Smooth muscle cell (in vitro differentiated cells): ENCODE results near the gene TIAM1. TPM values are rescaled to one million over a fixed set of nuclear protein-coding genes. Genes with fewer than 3 reads are reported as not detected.

Source experiments
- DNase-seq: peaks from one replicate; lab custom pipeline; 2025; ENCODE audit not compliant: unreplicated experiment; lab: John Stamatoyannopoulos, UW
- H2AFZ ChIP-seq: fragments of 200-600 bp; sonication (generic); 2 replicates; pipeline ENCODE4 v1.6.0; 2016; ENCODE audit warnings: antibody characterized with exemption, low read depth, mild to moderate bottlenecking
- H3F3A ChIP-seq: fragments of 200-600 bp; sonication (generic); 2 replicates; pipeline ENCODE4 v1.6.0; 2017; ENCODE audit warnings: antibody characterized with exemption, low read depth
- H3K27ac ChIP-seq: fragments of 200-600 bp; sonication (generic); 2 replicates; pipeline ENCODE4 v1.5.1; 2016; ENCODE audit warnings: low read depth, mild to moderate bottlenecking
- H3K27me3 ChIP-seq: fragments of 200-600 bp; sonication (generic); 2 replicates; pipeline ENCODE4 v1.6.1; 2016; ENCODE audit warnings: low read depth, mild to moderate bottlenecking
- H3K36me3 ChIP-seq: fragments of 200-600 bp; sonication (generic); 2 replicates; pipeline ENCODE4 v1.5.1; 2016; ENCODE audit warnings: low read depth
- H3K4me1 ChIP-seq: fragments of 200-600 bp; sonication (generic); 2 replicates; pipeline ENCODE4 v1.5.1; 2016; ENCODE audit warnings: low read depth
- H3K4me2 ChIP-seq: fragments of 200-600 bp; sonication (generic); 2 replicates; pipeline ENCODE4 v1.6.0; 2016; ENCODE audit warnings: mild to moderate bottlenecking
- H3K4me3 ChIP-seq: fragments of 200-600 bp; sonication (generic); 2 replicates; pipeline ENCODE4 v1.5.1; 2016; ENCODE audit warnings: mild to moderate bottlenecking
- H3K79me2 ChIP-seq: fragments of 200-600 bp; sonication (generic); 2 replicates; pipeline ENCODE4 v1.6.0; 2016; ENCODE audit warnings: low read depth, mild to moderate bottlenecking
- H3K9ac ChIP-seq: fragments of 200-600 bp; sonication (generic); 2 replicates; pipeline ENCODE4 v1.6.0; 2016; ENCODE audit warnings: low read depth
- H3K9me3 ChIP-seq: fragments of 200-600 bp; sonication (generic); replicated peaks from 2 replicates; pipeline ENCODE4 v1.5.1; 2016; ENCODE audit warnings: low read depth
- H4K20me1 ChIP-seq: fragments of 200-600 bp; sonication (generic); 2 replicates; pipeline ENCODE4 v1.6.0; 2016; ENCODE audit warnings: low read depth
- CTCF ChIP-seq: fragments of 200-600 bp; sonication (generic); IDR thresholded peaks from 2 replicates; pipeline ENCODE4 v1.5.1; 2017; ENCODE audit warnings: borderline replicate concordance, mild to moderate bottlenecking, antibody characterized with exemption; ENCODE audit not compliant: insufficient read depth, poor library complexity, severe bottlenecking
- WGBS: methylation state at CpG from one replicate; pipeline ENCODE4 v1.1.7; 2016; ENCODE audit warnings: low lambda C conversion rate; 5-methylcytosine and 5-hydroxymethylcytosine counted together
- polyA plus RNA-seq: library from polyadenylated mRNA; unstranded; fragments of >200 nt; fragmentation: Nextera tagmentation; extraction: Ambion mirVana; gene quantifications from 2 replicates; pipeline ENCODE4 v1.2.1, GENCODE V29; 2016
- total RNA-seq: library from RNA; depleted of rRNA; stranded (reverse); fragments of >200 nt; gene quantifications from 2 replicates; pipeline ENCODE4 v1.2.3, GENCODE V29; 2014

Gene TIAM1
- total and polyA plus RNA-seq, 2 experiments from 2014 or later = 3.2 to 12.9 TPM

DNA sequence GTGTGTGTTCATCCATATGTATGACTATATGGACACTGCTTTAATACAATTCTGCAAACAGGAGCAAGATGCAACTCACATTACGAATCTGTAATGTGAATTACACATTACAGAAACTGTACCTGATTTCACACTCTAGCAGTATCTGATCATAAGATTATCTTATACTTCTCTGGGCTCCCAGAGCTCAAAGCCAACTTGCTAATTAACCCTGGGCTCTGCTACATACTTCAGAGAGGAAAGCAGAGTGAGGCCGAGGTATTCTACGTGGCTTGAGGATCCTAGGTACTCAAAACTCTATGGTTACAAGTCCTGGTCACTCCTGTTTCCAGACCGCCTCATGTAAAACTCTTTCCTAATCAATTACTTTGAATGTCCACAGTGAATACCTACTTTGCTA, 156.6 kb downstream of the TIAM1 start:
- Histone ChIP-seq H3K36me3 (no peaks in the 10 kb centered on the region), H3K27ac (no peak overlapping the region), H2AFZ (no peak overlapping the region), H3K79me2 (no peaks in the 10 kb centered on the region), H3K9ac (no peak overlapping the region), H4K20me1 (no peaks in the 10 kb centered on the region), H3K4me2 (no peak overlapping the region), H3K27me3 (no peaks in the 10 kb centered on the region), H3F3A (no peaks in the 10 kb centered on the region), H3K9me3 (no peaks in the 10 kb centered on the region), H3K4me1 (no peaks in the 10 kb centered on the region), H3K4me3 (no peak overlapping the region)
- no peak for DNase-seq
- TF ChIP-seq CTCF = no peak
- 86% methylated on average over 4 of the region's 4 CpGs for WGBS

GRCh38 chr21:31186916-31187315, 157.1 kb downstream of the TIAM1 start:
- H3K27me3 ChIP-seq = no peaks in the 10 kb centered on the region

GRCh38 chr21:31185663-31186062, 158.4 kb downstream of the TIAM1 start:
- Histone ChIP-seq H3K9ac (no peak overlapping the region), H4K20me1 (no peaks in the 10 kb centered on the region), H3K27ac (no peak overlapping the region), H3K36me3 (no peaks in the 10 kb centered on the region), H2AFZ (no peak overlapping the region), H3K4me2 (no peak overlapping the region), H3K4me3 (no peak overlapping the region), H3F3A (no peaks in the 10 kb centered on the region), H3K9me3 (no peaks in the 10 kb centered on the region), H3K4me1 (no peaks in the 10 kb centered on the region), H3K27me3 (no peaks in the 10 kb centered on the region), H3K79me2 (no peaks in the 10 kb centered on the region)
- no peak for TF ChIP-seq CTCF
- 89% methylated on average over 3 of the region's 3 CpGs for WGBS
- DNase-seq = no peak

More at GRCh38 chr21:31186916-31187315, 157.1 kb downstream of the TIAM1 start:
- Histone ChIP-seq H3K4me1 (no peaks in the 10 kb centered on the region), H3F3A (no peaks in the 10 kb centered on the region), H4K20me1 (no peaks in the 10 kb centered on the region), H3K79me2 (no peaks in the 10 kb centered on the region), H3K4me3 (no peak overlapping the region), H3K4me2 (no peak overlapping the region), H3K9me3 (no peaks in the 10 kb centered on the region), H3K36me3 (no peaks in the 10 kb centered on the region), H2AFZ (no peak overlapping the region), H3K27ac (no peak overlapping the region), H3K9ac (no peak overlapping the region)
- DNase-seq = no peak
- 84% methylated on average over 4 of the region's 4 CpGs for WGBS
- TF ChIP-seq CTCF = no peak

- H3K4me3 ChIP-seq = no peak overlapping the region
- no peak overlapping the region for H3K9ac ChIP-seq
- no peak overlapping the region for H3K4me2 ChIP-seq
- H3K4me1 ChIP-seq = no peaks in the 10 kb centered on the region
- no peaks in the 10 kb centered on the region for H3K9me3 ChIP-seq
- no peak overlapping the region for H2AFZ ChIP-seq
- H3K79me2 ChIP-seq = no peaks in the 10 kb centered on the region
- WGBS = 94% methylated on average over 6 of the region's 6 CpGs
- no peak for DNase-seq
- no peak overlapping the region for H3K27ac ChIP-seq
- no peaks in the 10 kb centered on the region for H3K27me3 ChIP-seq
- no peaks in the 10 kb centered on the region for H3K36me3 ChIP-seq
- no peak for TF ChIP-seq CTCF
- H4K20me1 ChIP-seq = no peaks in the 10 kb centered on the region
- H3F3A ChIP-seq = no peaks in the 10 kb centered on the region
Observed at GRCh38 chr21:31184876-31185275, 159.2 kb downstream of the TIAM1 start.
